GM12878 (cell line): Measurements from ENCODE around the gene PKLR. TPM values are rescaled to one million over a fixed set of nuclear protein-coding genes. Genes with fewer than 3 reads are reported as not detected.
A peak's percentile ranks its signal among the peaks of the same experiment; 100 is the strongest.

Experiments
- ATAC-seq: fragments of 200-7000 bp; cut with Tn5 transposase; 3 replicates; pipeline ENCODE4 v1.9.1; 2020; ENCODE audit warnings: mild to moderate bottlenecking, moderate library complexity
- BruUV-seq: library from RNA; stranded (reverse); fragments of 400-500 nt; replicated peaks from 2 replicates; lab custom pipeline; 2021; lab: Mats Ljungman, UMichigan
- CTCF ChIA-PET: fragments of 300-600 bp; sonication (Branson Sonifier 250); formaldehyde crosslinking; extraction: SDS; loops from one replicate; lab custom pipeline; 2021; ENCODE audit warnings: inconsistent platforms; lab: Yijun Ruan, JAX
- POLR2A ChIA-PET: fragments of 350-600 bp; formaldehyde crosslinking; extraction: SDS; loops from one replicate; lab custom pipeline; 2021; ENCODE audit warnings: inconsistent platforms; lab: Charles Lee
- RAD21 ChIA-PET: fragments of 300-600 bp; sonication (Branson Sonifier 250); formaldehyde crosslinking; loops from one replicate; lab custom pipeline; 2023; ENCODE audit warnings: antibody characterized with exemption; ENCODE audit not compliant: unreplicated experiment; lab: Charles Lee
- SMC1A ChIA-PET: fragments of 300-600 bp; sonication (Branson Sonifier 250); formaldehyde crosslinking; loops from one replicate; lab custom pipeline; 2023; ENCODE audit not compliant: unreplicated experiment, uncharacterized antibody; lab: Charles Lee
- DNase-seq: peaks from one replicate; pipeline ENCODE4 v3.0.0-alpha.2; 2011; ENCODE audit warnings: low read depth, low spot score
- FAIRE-seq: peaks from 3 replicates; lab custom pipeline; 2011; peaks lifted over from hg19 to GRCh38; lab: Jason Lieb, UNC
- H2AFZ ChIP-seq: 2 replicates; pipeline ENCODE4 v1.6.0; 2011; ENCODE audit warnings: low read depth, low read length, control low read depth; ENCODE audit not compliant: control insufficient read depth
- H3K27ac ChIP-seq: 2 replicates; pipeline ENCODE4 v1.5.1; 2011; ENCODE audit warnings: control low read depth; ENCODE audit not compliant: control insufficient read depth, insufficient read depth
- H3K27me3 ChIP-seq, 2 experiments: replicated peaks in 1 of 2; 2 replicates each; pipeline versions ENCODE4 v1.6.0 to v1.6.1; 2011; ENCODE audit warnings: low read length in 1 of 2; ENCODE audit not compliant: control insufficient read depth in 2 of 2, insufficient read depth in 2 of 2
- H3K36me3 ChIP-seq, 2 experiments: 2 replicates each; pipeline ENCODE4 v1.5.1; 2011; ENCODE audit warnings: low read length in 1 of 2; ENCODE audit not compliant: control insufficient read depth in 2 of 2, insufficient read depth in 2 of 2
- H3K4me1 ChIP-seq: 2 replicates; pipeline ENCODE4 v1.6.1; 2011; ENCODE audit warnings: mild to moderate bottlenecking, low read length, moderate library complexity, mixed read lengths; ENCODE audit not compliant: control insufficient read depth, insufficient read depth
- H3K4me2 ChIP-seq: 2 replicates; pipeline ENCODE4 v1.6.0; 2011; ENCODE audit warnings: control low read depth; ENCODE audit not compliant: control insufficient read depth, insufficient read depth
- H3K4me3 ChIP-seq: fragments of 200-600 bp; sonication (generic); 2 replicates; pipeline ENCODE4 v1.5.1; 2016
- H3K79me2 ChIP-seq: 2 replicates; pipeline ENCODE4 v1.6.0; 2011; ENCODE audit warnings: low read length; ENCODE audit not compliant: control insufficient read depth, insufficient read depth
- H3K9ac ChIP-seq: 2 replicates; pipeline ENCODE4 v1.8.0; 2011; ENCODE audit warnings: low read length, control low read depth, mixed read lengths; ENCODE audit not compliant: control insufficient read depth, insufficient read depth
- H3K9me3 ChIP-seq: replicated peaks from 3 replicates; pipeline ENCODE4 v1.5.1; 2011; ENCODE audit warnings: mild to moderate bottlenecking, low read length; ENCODE audit not compliant: control insufficient read depth, insufficient read depth
- H4K20me1 ChIP-seq: 2 replicates; pipeline ENCODE4 v1.6.0; 2011; ENCODE audit not compliant: control insufficient read depth, insufficient read depth
- BACH1 ChIP-seq: fragments of 450-650 bp; IDR thresholded peaks from 2 replicates; pipeline ENCODE4 v1.6.1; 2017; ENCODE audit warnings: mild to moderate bottlenecking, borderline replicate concordance
- EGR1 ChIP-seq, 2 experiments: IDR thresholded peaks; 1 replicate in 1 of 2; 2 replicates in 1 of 2; pipeline ENCODE4 v1.6.1; 2011 to 2012; ENCODE audit warnings: low read depth in 2 of 2, low read length in 2 of 2, borderline replicate concordance in 1 of 2, mild to moderate bottlenecking in 1 of 2, moderate library complexity in 1 of 2
- FOXM1 ChIP-seq: IDR thresholded peaks from 2 replicates; pipeline ENCODE4 v1.6.1; 2012; ENCODE audit warnings: low read depth, mild to moderate bottlenecking, inconsistent platforms, low read length, moderate library complexity
- IKZF1 ChIP-seq: fragments of 450-650 bp; conservative IDR thresholded peaks from 2 replicates; pipeline ENCODE4 v1.6.1; 2017; ENCODE audit warnings: antibody characterized with exemption, mild to moderate bottlenecking
- MEF2B ChIP-seq: fragments of 450-650 bp; IDR thresholded peaks from 2 replicates; pipeline ENCODE4 v1.6.1; 2018; ENCODE audit warnings: mild to moderate bottlenecking, moderate library complexity; ENCODE audit not compliant: partially characterized antibody, poor library complexity, severe bottlenecking
- MXI1 ChIP-seq: fragments of 150-350 bp; IDR thresholded peaks from 2 replicates; pipeline ENCODE4 v1.6.1; 2011; ENCODE audit warnings: low read depth, mild to moderate bottlenecking, inconsistent platforms, low read length, improper control_type of control experiment
- RBBP5 ChIP-seq: fragments of 200-600 bp; sonication (generic); conservative IDR thresholded peaks from 2 replicates; pipeline ENCODE4 v1.6.1; 2016
- SIN3A ChIP-seq: IDR thresholded peaks from 2 replicates; pipeline ENCODE4 v1.6.1; 2012; ENCODE audit warnings: low read depth, low read length, improper control_type of control experiment
- SMAD1 ChIP-seq: fragments of 450-650 bp; IDR thresholded peaks from 2 replicates; pipeline ENCODE4 v1.6.1; 2018; ENCODE audit warnings: mild to moderate bottlenecking, low read depth; ENCODE audit not compliant: partially characterized antibody
- SMARCA5 ChIP-seq: fragments of 450-650 bp; IDR thresholded peaks from 2 replicates; pipeline ENCODE4 v1.6.1; 2017; ENCODE audit warnings: mild to moderate bottlenecking
- SMC3 ChIP-seq: IDR thresholded peaks from 2 replicates; pipeline ENCODE4 v1.6.1; 2011; ENCODE audit warnings: low read length, improper control_type of control experiment, borderline replicate concordance
- YY1 ChIP-seq: IDR thresholded peaks from 2 replicates; pipeline ENCODE4 v1.6.1; 2011; ENCODE audit warnings: low read depth, mild to moderate bottlenecking, low read length
- ZNF24 ChIP-seq: fragments of 450-650 bp; IDR thresholded peaks from 2 replicates; pipeline ENCODE4 v1.6.1; 2017; ENCODE audit warnings: antibody characterized with exemption, mild to moderate bottlenecking
- WGBS: methylation state at CpG from one replicate; pipeline ENCODE4 v1.1.6; 2016; ENCODE audit warnings: low lambda C conversion rate; ENCODE audit not compliant: insufficient replicate concordance, insufficient coverage; ENCODE audit errors: missing lambda C conversion rate; 5-methylcytosine and 5-hydroxymethylcytosine counted together
- in situ Hi-C: fragments of 300-500 bp; cut with MboI; formaldehyde crosslinking; loops from 9 replicates; pipeline ENCODE4 v1.14.3; 2018; ENCODE audit warnings: mixed read lengths
- intact Hi-C: fragments of 100-400 bp; cut with micrococcal nuclease; formaldehyde crosslinking; loops from one replicate; pipeline ENCODE4 v1.14.2; 2022; ENCODE audit not compliant: unreplicated experiment
- polyA plus RNA-seq, 11 experiments: library from polyadenylated mRNA; depleted of rRNA in 4 of 11; unstranded in 6 of 11; stranded (reverse) in 5 of 11; fragments of >200 nt; fragmentation: Nextera tagmentation in 4 of 11; fragmentation: Illumina TruSeq in 1 of 11; extraction: Ambion mirVana in 4 of 11; extraction: Trizol in 1 of 11; gene quantifications; 1 replicate in 1 of 11; 2 replicates in 10 of 11; pipeline versions ENCODE4 v1.2.1 to v1.2.3, GENCODE V29; 2011 to 2016; ENCODE audit warnings: inconsistent platforms in 2 of 11, missing spikeins in 2 of 11, low read depth in 1 of 11
- total RNA-seq, 4 experiments: library from RNA; depleted of rRNA in 3 of 4; stranded (reverse); fragments of >200 nt in 3 of 4; fragmentation: Illumina TruSeq in 1 of 4; extraction: Trizol in 1 of 4; gene quantifications; 2 replicates each; pipeline versions ENCODE4 v1.2.1 to v1.2.3, GENCODE V29; 2013 to 2021
- TF ChIP-seq, protein P1 (sequence below): fragments of 450-650 bp; IDR thresholded peaks from 2 replicates; pipeline ENCODE4 v1.6.1; 2018; ENCODE audit warnings: borderline replicate concordance, mild to moderate bottlenecking; ENCODE audit not compliant: partially characterized antibody
- TF ChIP-seq, protein P2 (sequence below): fragments of 450-650 bp; IDR thresholded peaks from 2 replicates; pipeline ENCODE4 v1.6.1; 2016; ENCODE audit warnings: mild to moderate bottlenecking, moderate library complexity, borderline replicate concordance

PKLR gene
- total and polyA plus RNA-seq, 10 of the 15 experiments (the other 5 are each of a cell fraction or from before 2014, with no cell fraction given), result 0.04 to 0.15 (median 0.08) TPM; not detected in 7

DNA sequence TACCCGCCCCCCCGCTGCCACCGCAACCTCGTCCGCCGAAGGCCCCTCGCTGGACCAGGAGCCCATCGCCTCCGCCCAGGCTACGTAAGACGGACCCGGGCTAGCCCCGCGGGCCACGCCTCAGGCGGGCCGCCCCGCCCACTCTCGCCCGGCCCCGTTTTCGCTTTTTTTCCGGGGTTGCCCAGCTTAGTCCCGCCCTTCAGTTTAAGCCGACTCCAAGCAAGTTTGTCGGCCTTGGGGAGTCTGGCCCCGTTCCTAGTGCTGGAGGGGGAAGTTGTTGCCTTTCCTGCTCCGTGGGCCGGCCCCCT, 22.4 kb upstream of the PKLR start (continued):
- no peak for TF ChIP-seq MEF2B
- TF ChIP-seq MXI1, result peak; percentile 34
- TF ChIP-seq IKZF1, result no peak
- 0 out of 3 replicates have a peak, but pooled peaks of 1 of the 2 experiments have one; percentile 39 for TF ChIP-seq EGR1 (IDR thresholded peaks at IDR 0.05; ENCODE audit: borderline replicate concordance in 1 of 2, low read depth in 2 of 2, low read length in 2 of 2)
- no peak for TF ChIP-seq ZNF24
- TF ChIP-seq SIN3A, result peak; percentile 11; the same call in 1 of the 2 replicates
- no peak for TF ChIP-seq FOXM1
- TF ChIP-seq SMAD1, result peak; percentile 43
- TF ChIP-seq BACH1, result no peak

DNA sequence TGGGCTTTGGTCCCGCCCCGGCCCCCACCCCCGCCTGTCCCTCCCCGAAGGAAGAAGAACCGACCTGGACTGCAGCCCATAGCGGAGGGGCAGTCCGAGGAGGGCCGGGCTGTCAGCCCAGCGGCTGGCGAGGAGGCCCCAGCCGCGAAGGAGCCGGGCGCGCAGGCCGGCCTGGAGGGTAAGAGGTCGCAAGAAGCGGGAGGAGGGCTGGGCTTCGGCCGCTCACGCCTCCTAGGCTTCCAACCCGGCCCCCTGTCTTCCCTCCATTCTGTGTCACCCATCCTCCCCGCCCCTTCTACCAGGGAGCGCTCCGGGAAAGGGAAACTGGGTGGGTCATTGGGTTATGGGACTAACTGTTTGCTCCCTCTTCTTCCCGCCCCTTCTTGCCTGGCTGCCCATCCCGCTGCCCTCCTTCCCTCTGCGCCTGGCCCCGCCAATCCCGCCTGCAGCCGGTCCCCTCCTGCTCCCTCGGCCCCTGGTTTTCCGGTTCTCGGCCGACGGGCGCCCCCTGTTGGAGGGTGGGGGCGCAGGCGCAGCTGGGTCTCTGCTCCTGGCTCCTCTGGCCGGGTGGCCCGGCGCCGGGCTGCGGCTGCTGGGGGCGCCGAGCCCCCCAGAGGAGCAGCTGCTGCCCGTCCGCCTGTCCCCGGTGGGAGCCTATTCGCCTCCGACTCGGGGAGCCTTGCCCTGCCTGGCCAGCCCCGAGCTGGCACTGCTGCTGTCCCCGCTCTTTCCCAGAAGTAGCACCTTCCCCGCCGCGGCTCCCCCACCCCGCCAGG, 21.9 kb upstream of the PKLR start:
- RAD21 ChIA-PET, result interaction anchor here (0.6 to 5.4 kb wide), 24 partner anchors 11 to 323 kb away, joined by 3 to 81 read pairs (median 4); partner anchors contain the start of genes CLK2, FDPS, HCN3 and KRTCAP2
- BruUV-seq, result no TSS peak
- TF ChIP-seq, protein P1, sequence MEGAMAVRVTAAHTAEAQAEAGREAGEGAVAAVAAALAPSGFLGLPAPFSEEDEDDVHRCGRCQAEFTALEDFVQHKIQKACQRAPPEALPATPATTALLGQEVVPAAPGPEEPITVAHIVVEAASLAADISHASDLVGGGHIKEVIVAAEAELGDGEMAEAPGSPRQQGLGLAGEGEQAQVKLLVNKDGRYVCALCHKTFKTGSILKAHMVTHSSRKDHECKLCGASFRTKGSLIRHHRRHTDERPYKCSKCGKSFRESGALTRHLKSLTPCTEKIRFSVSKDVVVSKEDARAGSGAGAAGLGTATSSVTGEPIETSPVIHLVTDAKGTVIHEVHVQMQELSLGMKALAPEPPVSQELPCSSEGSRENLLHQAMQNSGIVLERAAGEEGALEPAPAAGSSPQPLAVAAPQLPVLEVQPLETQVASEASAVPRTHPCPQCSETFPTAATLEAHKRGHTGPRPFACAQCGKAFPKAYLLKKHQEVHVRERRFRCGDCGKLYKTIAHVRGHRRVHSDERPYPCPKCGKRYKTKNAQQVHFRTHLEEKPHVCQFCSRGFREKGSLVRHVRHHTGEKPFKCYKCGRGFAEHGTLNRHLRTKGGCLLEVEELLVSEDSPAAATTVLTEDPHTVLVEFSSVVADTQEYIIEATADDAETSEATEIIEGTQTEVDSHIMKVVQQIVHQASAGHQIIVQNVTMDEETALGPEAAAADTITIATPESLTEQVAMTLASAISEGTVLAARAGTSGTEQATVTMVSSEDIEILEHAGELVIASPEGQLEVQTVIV, result no peak
- TF ChIP-seq YY1 (peak; percentile 53; the same call in 1 of the 2 replicates), RBBP5 (no peak), SMARCA5 (peak; percentile 94), SMC3 (peak; percentile 59)
- TF ChIP-seq, protein P2, sequence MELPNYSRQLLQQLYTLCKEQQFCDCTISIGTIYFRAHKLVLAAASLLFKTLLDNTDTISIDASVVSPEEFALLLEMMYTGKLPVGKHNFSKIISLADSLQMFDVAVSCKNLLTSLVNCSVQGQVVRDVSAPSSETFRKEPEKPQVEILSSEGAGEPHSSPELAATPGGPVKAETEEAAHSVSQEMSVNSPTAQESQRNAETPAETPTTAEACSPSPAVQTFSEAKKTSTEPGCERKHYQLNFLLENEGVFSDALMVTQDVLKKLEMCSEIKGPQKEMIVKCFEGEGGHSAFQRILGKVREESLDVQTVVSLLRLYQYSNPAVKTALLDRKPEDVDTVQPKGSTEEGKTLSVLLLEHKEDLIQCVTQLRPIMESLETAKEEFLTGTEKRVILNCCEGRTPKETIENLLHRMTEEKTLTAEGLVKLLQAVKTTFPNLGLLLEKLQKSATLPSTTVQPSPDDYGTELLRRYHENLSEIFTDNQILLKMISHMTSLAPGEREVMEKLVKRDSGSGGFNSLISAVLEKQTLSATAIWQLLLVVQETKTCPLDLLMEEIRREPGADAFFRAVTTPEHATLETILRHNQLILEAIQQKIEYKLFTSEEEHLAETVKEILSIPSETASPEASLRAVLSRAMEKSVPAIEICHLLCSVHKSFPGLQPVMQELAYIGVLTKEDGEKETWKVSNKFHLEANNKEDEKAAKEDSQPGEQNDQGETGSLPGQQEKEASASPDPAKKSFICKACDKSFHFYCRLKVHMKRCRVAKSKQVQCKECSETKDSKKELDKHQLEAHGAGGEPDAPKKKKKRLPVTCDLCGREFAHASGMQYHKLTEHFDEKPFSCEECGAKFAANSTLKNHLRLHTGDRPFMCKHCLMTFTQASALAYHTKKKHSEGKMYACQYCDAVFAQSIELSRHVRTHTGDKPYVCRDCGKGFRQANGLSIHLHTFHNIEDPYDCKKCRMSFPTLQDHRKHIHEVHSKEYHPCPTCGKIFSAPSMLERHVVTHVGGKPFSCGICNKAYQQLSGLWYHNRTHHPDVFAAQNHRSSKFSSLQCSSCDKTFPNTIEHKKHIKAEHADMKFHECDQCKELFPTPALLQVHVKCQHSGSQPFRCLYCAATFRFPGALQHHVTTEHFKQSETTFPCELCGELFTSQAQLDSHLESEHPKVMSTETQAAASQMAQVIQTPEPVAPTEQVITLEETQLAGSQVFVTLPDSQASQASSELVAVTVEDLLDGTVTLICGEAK, result peak; percentile 35; the same call in 1 of the 2 replicates

More for the DNA sequence above, 21.9 kb upstream of the PKLR start:
- SMC1A ChIA-PET, result interaction anchor here (0.6 to 6.8 kb wide), 15 partner anchors 11 to 181 kb away, joined by 3 to 57 read pairs (median 4); partner anchors contain the start of genes CLK2, FDPS, HCN3 and PKLR
- ATAC-seq (peak; percentile 71), DNase-seq (no peak), FAIRE-seq (peak; percentile 35)
- peak overlapping the region; percentile 66; the same call in 1 of the 2 replicates for H3K27ac ChIP-seq
- peaks cover 7% of the 10 kb centered on the region for H3K4me1 ChIP-seq
- intact Hi-C loops (loop anchor here (1.0 to 5.0 kb wide), 4 partner anchors 46 to 269 kb away; partner anchors contain the start of genes HCN3 and THBS3), in situ Hi-C loops (no loop called here)
- CTCF ChIA-PET, result interaction anchor here (0.7 to 9.6 kb wide), 35 partner anchors 12 to 470 kb away, joined by 3 to 225 read pairs (median 5); partner anchors contain the start of genes CLK2, ENTREP3, FDPS and KRTCAP2
- H2AFZ ChIP-seq, result peak overlapping the region; percentile 70
- H3K9me3 ChIP-seq, result no peaks in the 10 kb centered on the region
- no peaks in the 10 kb centered on the region; the same call in 1 of the 2 replicates for H3K79me2 ChIP-seq
- POLR2A ChIA-PET, result interaction anchor here (0.7 to 4.3 kb wide), 17 partner anchors 12 to 128 kb away, joined by 3 to 28 read pairs (median 4); partner anchors contain the start of genes CLK2, FDPS, HCN3 and MTX1
- WGBS, result 2% methylated on average over 44 of the region's 58 CpGs
- H3K9ac ChIP-seq, result peak overlapping the region; percentile 24
- H3K36me3 ChIP-seq, result peaks cover 8 to 10% of the 10 kb centered on the region in 2 experiments
- no peaks in the 10 kb centered on the region for H3K27me3 ChIP-seq
- H4K20me1 ChIP-seq, result no peaks in the 10 kb centered on the region
- H3K4me2 ChIP-seq, result peak overlapping the region; percentile 90; the same call in 1 of the 2 replicates
- H3K4me3 ChIP-seq, result peak overlapping the region; percentile 88
